HepG2 (cell line): Measurements from ENCODE around the gene CAMK2D. TPM values are rescaled to one million over a fixed set of nuclear protein-coding genes. Genes with fewer than 3 reads are reported as not detected.

Experiments
- DNMT1 ChIP-seq: sonication (generic); formaldehyde crosslinking; IDR thresholded peaks from 2 replicates; pipeline ENCODE4 v1.5.1; 2020; ENCODE audit warnings: mild to moderate bottlenecking, missing genetic modification reagents
- EED ChIP-seq: sonication (generic); formaldehyde crosslinking; IDR thresholded peaks from 2 replicates; pipeline ENCODE4 v1.5.0; 2020; ENCODE audit warnings: mild to moderate bottlenecking, missing genetic modification reagents
- FOXC1 ChIP-seq: sonication (generic); formaldehyde crosslinking; IDR thresholded peaks from 2 replicates; pipeline ENCODE4 v1.8.0; 2022; ENCODE audit warnings: mild to moderate bottlenecking, missing genetic modification reagents, borderline replicate concordance
- FOXJ3 ChIP-seq: sonication (generic); formaldehyde crosslinking; IDR thresholded peaks from 2 replicates; pipeline ENCODE4 v1.4.0; 2020; ENCODE audit warnings: missing genetic modification reagents, mild to moderate bottlenecking, borderline replicate concordance
- GATA4 ChIP-seq: sonication (generic); IDR thresholded peaks from 2 replicates; pipeline ENCODE4 v1.6.1; 2016; ENCODE audit warnings: antibody characterized with exemption, low read depth, borderline replicate concordance
- GMEB1 ChIP-seq: sonication (generic); formaldehyde crosslinking; IDR thresholded peaks from 2 replicates; pipeline ENCODE4 v1.5.1; 2020; ENCODE audit warnings: missing genetic modification reagents, mild to moderate bottlenecking, borderline replicate concordance
- HNF4A ChIP-seq: sonication (generic); formaldehyde crosslinking; IDR thresholded peaks from 2 replicates; pipeline ENCODE4 v1.4.0; 2020; ENCODE audit warnings: missing genetic modification reagents
- HNRNPL ChIP-seq: fragments of 200-400 bp; formaldehyde crosslinking; IDR thresholded peaks from 2 replicates; pipeline ENCODE4 v1.6.1; 2017; ENCODE audit warnings: mild to moderate bottlenecking, low read depth, low read length
- KLF6 ChIP-seq: IDR thresholded peaks from 2 replicates; pipeline ENCODE4 v1.8.0; 2016; ENCODE audit warnings: missing biosample characterization, missing genetic modification reagents
- MAF1 ChIP-seq: sonication (generic); formaldehyde crosslinking; IDR thresholded peaks from 2 replicates; pipeline ENCODE4 v1.5.0; 2020; ENCODE audit warnings: missing genetic modification reagents, borderline replicate concordance
- MAFG ChIP-seq: sonication (generic); formaldehyde crosslinking; IDR thresholded peaks from 2 replicates; pipeline ENCODE4 v1.5.1; 2020; ENCODE audit warnings: mild to moderate bottlenecking, missing genetic modification reagents
- SALL2 ChIP-seq: sonication (generic); formaldehyde crosslinking; IDR thresholded peaks from 2 replicates; pipeline ENCODE4 v1.8.1; 2023; ENCODE audit warnings: mild to moderate bottlenecking, missing genetic modification reagents, inconsistent platforms
- TBL1XR1 ChIP-seq: fragments of 150-350 bp; IDR thresholded peaks from 2 replicates; pipeline ENCODE4 v1.6.1; 2014; ENCODE audit warnings: borderline replicate concordance, low read length; ENCODE audit not compliant: partially characterized antibody
- TFDP2 ChIP-seq: sonication (generic); formaldehyde crosslinking; IDR thresholded peaks from 2 replicates; pipeline ENCODE4 v1.4.0; 2020; ENCODE audit warnings: missing genetic modification reagents
- ZBTB25 ChIP-seq: IDR thresholded peaks from 2 replicates; pipeline ENCODE4 v1.6.1; 2018; ENCODE audit warnings: missing genetic modification reagents
- ZNF484 ChIP-seq: sonication (generic); formaldehyde crosslinking; IDR thresholded peaks from 2 replicates; pipeline ENCODE4 v1.5.1; 2020; ENCODE audit warnings: mild to moderate bottlenecking, low read depth, missing genetic modification reagents, borderline replicate concordance
- ZSCAN25 ChIP-seq: sonication (generic); formaldehyde crosslinking; IDR thresholded peaks from 2 replicates; pipeline ENCODE4 v1.8.0; 2022; ENCODE audit warnings: mild to moderate bottlenecking, missing genetic modification reagents
- ZSCAN5A ChIP-seq: sonication (generic); formaldehyde crosslinking; IDR thresholded peaks from 2 replicates; pipeline ENCODE4 v1.8.0; 2022; ENCODE audit warnings: mild to moderate bottlenecking, missing genetic modification reagents, borderline replicate concordance
- ZXDC ChIP-seq: sonication (generic); formaldehyde crosslinking; IDR thresholded peaks from 2 replicates; pipeline ENCODE4 v1.5.0; 2020; ENCODE audit warnings: mild to moderate bottlenecking, missing genetic modification reagents
- polyA plus RNA-seq, 8 experiments: library from polyadenylated mRNA; depleted of rRNA in 3 of 8; stranded (reverse) in 7 of 8; unstranded in 1 of 8; fragments of >200 nt; fragmentation: Illumina TruSeq in 4 of 8; extraction: Trizol in 4 of 8; gene quantifications; 2 replicates each; pipeline versions ENCODE4 v1.2.1 to v1.2.3, GENCODE V29; 2011 to 2016; ENCODE audit warnings: low read depth in 4 of 8, missing spikeins in 1 of 8, mixed read lengths in 1 of 8; ENCODE audit not compliant: insufficient read depth in 1 of 8
- total RNA-seq, 5 experiments: library from RNA; depleted of rRNA; stranded (reverse); fragments of >200 nt; fragmentation: Illumina TruSeq; extraction: Trizol; gene quantifications; 2 replicates each; pipeline ENCODE4 v1.2.3, GENCODE V29; 2016; ENCODE audit warnings: low read depth in 1 of 5

Gene CAMK2D
- total and polyA plus RNA-seq, 2 of the 13 experiments (the other 11 are each of a cell fraction or from before 2014, with no cell fraction given), result 18.0 to 65.4 TPM

GRCh38 chr4:113760795-113761619 is 531 bp downstream of the CAMK2D start (continued):
- TF ChIP-seq ZSCAN5A (CRISPR knock-in tag) (no peak), MAF1 (CRISPR knock-in tag) (no peak), ZXDC (peak; percentile 38; the same call in 1 of the 2 replicates), FOXC1 (CRISPR knock-in tag) (0 out of 2 replicates have a peak, but pooled peaks have one; percentile 6), HNRNPL (0 out of 2 replicates have a peak, but pooled peaks have one; percentile 42), HNF4A (CRISPR knock-in tag) (peak; percentile 31; the same call in 1 of the 2 replicates), FOXJ3 (CRISPR knock-in tag) (0 out of 2 replicates have a peak, but pooled peaks have one; percentile 17), SALL2 (CRISPR knock-in tag) (peak; percentile 16; the same call in 1 of the 2 replicates), ZSCAN25 (CRISPR knock-in tag) (peak; percentile 98), DNMT1 (no peak), ZBTB25 (peak; percentile 17; the same call in 1 of the 2 replicates), EED (peak; percentile 15; the same call in 1 of the 2 replicates), ZNF484 (CRISPR knock-in tag) (0 out of 2 replicates have a peak, but pooled peaks have one; percentile 41), KLF6 (CRISPR knock-in tag) (peak; percentile 89), TFDP2 (CRISPR knock-in tag) (no peak), MAFG (CRISPR knock-in tag) (no peak), TBL1XR1 (no peak), GMEB1 (CRISPR knock-in tag) (no peak), GATA4 (0 out of 2 replicates have a peak, but pooled peaks have one; percentile 24)
